Epithelial cell of proximal tubule (primary cell): ENCODE results near the gene PASK. TPM values are rescaled to one million over a fixed set of nuclear protein-coding genes. Genes with fewer than 3 reads are reported as not detected.

Source experiments
- DNase-seq: peaks from one replicate; pipeline ENCODE4 v3.0.0-alpha.2; 2011; ENCODE audit warnings: low read depth
- H3K4me3 ChIP-seq: 2 replicates; pipeline ENCODE4 v1.5.1; 2011; ENCODE audit warnings: low read depth, mild to moderate bottlenecking, low read length
- total RNA-seq: library from RNA; depleted of rRNA; stranded (reverse); fragments of >200 nt; gene quantifications from 2 replicates; pipeline ENCODE4 v1.2.3, GENCODE V29; 2015
- TF ChIP-seq, protein P1 (sequence below): conservative IDR thresholded peaks from 2 replicates; pipeline ENCODE4 v1.5.1; 2012; ENCODE audit warnings: low read depth, mild to moderate bottlenecking, low read length

PASK gene
- total RNA-seq, 1 donor from 2014 or later = 10.0 TPM

DNA sequence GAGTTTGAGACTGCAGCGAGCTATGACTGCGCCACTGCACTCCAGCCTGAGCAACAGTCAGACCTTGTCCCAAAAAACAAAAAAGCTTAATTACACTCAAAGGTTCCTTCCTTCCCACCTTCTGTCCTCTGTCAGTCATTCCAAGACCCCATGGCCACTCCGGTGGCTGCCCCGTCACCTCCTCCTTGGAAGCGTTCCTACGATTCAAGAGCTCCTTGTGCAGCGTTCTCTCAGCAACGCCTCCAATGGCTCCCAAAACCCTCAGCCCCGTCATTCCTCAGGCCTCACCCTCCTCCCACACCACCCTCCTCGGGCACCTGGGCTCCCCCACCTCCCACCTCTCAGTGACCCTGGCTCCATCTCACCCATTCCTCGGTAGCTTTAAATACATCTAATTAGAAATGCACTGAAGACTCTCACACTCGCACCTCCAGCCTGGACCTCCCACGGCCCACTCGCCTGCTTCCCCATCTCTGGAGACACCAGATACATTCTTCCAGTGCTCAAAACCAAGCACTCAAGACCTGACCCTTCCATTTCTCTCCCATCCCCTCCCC, 8.0 kb downstream of the PASK start:
- TF ChIP-seq, protein P1, sequence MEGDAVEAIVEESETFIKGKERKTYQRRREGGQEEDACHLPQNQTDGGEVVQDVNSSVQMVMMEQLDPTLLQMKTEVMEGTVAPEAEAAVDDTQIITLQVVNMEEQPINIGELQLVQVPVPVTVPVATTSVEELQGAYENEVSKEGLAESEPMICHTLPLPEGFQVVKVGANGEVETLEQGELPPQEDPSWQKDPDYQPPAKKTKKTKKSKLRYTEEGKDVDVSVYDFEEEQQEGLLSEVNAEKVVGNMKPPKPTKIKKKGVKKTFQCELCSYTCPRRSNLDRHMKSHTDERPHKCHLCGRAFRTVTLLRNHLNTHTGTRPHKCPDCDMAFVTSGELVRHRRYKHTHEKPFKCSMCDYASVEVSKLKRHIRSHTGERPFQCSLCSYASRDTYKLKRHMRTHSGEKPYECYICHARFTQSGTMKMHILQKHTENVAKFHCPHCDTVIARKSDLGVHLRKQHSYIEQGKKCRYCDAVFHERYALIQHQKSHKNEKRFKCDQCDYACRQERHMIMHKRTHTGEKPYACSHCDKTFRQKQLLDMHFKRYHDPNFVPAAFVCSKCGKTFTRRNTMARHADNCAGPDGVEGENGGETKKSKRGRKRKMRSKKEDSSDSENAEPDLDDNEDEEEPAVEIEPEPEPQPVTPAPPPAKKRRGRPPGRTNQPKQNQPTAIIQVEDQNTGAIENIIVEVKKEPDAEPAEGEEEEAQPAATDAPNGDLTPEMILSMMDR = no peak
- DNase-seq = no peak
- H3K4me3 ChIP-seq = no peak overlapping the region

DNA sequence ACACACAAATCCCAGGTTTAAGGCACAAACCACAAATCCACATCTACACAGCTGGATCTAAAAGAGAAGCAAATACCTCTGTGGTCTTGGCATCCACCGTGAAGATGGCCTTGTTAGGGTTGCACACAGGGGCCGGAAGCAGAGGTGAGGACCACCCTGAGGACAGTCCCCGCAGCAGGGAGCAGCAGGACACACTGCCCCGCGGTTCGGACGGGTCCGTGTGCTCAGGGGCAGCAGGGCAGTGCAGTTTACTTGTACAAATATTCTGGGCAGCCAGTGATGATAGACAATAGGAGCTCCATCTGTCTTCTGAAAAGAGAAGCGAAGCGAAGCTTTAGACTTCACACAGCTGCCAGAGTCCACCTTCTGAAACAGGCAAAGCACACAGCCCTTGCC, 8.8 kb downstream of the PASK start:
- DNase-seq = no peak
- no peak overlapping the region for H3K4me3 ChIP-seq
- TF ChIP-seq, protein P1 = no peak

DNA sequence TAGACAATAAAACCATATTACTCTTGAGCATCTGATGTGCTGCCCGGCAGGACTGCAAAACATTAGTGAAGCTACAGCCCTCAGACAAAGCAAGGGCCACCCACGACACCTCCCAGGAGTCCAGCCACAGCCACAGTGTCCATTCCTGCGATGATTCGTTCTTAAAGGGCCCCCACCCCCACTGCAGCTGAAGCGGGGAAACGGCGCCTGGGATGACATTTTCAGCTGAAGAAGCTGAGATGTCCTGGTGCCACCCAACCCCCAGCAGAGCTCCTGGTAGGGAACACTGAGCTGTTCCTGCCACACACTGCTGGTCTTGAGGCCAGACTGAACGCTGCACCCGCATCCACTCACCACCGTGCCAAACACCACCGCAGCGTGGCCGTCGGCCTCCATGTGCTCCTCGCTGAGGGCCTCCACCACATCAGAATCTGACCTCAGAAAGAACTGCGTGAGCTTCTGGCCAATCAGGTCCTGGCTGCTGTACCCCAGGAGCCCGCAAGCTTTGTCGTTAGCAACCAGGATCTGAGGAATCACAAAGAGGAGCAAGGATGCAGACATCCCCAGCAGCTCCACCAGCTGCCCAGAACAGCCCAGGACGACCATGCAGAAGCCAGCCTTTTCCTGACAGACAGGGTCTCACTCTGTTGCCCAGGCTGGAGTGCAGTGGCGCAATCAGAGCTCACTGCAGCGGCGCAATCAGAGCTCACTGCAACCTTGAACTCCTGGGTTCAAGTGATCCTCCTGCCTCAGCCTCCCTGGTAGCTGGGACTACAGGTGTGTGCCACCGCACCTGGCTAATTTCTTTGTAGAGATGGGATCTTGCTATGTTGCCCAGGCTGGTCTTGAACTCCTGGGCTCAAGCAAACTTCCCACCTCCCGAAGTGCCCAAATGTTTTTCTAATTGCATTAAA, 9.5 kb downstream of the PASK start:
- no peak overlapping the region for H3K4me3 ChIP-seq
- TF ChIP-seq, protein P1 = no peak
- DNase-seq = no peak

DNA sequence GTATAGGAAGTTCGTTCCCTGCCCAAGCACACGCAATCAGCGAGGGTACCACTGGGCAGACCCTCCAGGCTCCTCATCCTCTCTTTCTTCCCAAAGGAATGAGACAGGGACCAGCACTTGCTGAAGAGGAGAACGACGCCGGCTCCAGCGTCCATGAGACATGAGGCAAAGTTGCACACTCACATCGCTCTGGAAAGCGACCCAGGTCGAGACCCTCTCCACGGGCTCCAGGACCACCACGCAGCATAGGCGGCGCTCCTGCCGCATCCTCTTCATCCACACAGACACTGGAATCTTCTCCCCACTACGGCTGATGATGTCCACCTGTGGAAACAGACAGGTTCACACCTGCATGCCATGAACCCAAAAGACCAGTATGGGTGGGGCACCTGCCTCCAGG, 10.8 kb downstream of the PASK start:
- DNase-seq = no peak
- no peak overlapping the region for H3K4me3 ChIP-seq
- TF ChIP-seq, protein P1 = no peak

DNA sequence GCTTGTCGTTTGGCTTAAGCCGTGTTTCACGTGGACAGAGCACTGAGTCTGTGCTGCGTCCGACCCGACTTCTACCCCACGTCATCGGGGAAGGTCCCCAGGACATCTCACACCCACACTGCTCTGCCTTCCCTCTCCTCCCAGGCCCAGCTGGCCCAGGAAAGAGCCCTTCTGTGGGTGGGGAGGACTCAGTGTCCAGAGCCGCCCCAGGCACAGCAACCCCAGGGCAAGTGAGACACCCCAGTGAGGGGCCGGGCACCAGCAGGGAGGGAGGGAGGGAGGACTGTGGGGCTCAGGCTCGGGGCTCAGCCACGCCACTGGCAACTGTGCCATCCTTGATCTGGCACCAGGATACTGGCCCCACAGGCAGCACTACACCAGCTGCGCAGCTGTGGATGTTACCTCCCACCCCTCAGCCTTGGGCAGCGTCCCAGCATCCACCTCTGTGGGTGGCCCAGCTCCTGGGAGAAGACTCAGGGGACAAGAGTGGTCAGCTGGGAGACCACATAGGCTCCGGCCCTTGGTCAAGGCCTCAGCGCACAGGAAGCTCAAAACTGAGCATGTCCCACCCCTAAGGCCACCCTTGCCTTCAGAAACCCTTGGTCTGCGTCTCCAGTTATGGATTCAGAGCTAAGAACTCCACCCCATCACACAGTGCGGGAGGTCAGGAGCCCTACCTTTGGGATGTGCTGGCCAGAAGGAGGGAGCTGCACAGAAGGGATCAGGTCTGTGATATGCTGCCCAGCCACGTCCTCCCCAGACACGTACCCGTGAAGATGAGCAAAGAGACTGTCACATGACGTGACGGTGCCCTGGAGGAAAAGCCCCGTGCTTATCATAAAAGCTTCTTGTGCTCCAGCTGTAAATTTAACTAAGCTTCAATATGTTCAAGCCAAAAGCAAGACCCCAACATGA, 11.7 kb downstream of the PASK start:
- H3K4me3 ChIP-seq = no peak overlapping the region
- DNase-seq = no peak
- TF ChIP-seq, protein P1 = no peak

DNA sequence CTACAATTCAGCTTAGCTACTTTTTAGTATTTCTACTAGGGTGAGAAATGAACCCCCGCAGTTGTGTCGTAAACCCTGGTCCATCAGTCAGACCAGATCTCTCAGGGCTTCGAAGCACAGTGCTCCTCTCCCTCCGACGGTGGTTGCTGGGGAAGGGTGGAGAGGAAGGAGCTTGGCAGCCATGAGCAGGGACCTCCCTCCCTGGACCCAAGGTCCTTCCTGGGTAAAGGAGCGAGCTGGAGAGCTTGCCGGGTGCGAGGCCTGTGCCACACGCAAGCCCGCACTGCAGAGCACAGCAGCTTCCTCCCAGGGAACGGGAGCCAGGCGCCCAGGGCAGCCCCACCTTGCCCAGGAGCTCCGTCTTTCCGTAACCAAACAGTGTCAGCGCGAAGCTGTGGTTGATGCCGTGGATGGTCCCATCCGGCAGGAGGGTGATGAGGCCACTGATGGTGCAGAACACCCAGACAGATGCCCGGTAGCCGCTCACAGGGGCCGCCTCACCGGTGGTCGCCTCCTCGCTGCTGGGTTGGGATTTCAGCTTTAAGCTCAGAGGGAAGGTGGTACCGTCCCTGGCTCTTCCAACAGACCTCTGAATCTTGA, 12.5 kb downstream of the PASK start:
- TF ChIP-seq, protein P1 = no peak
- no peak overlapping the region for H3K4me3 ChIP-seq
- no peak for DNase-seq
